GM12872 (cell line): ENCODE data around the gene FREY1.

ENCODE experiments used
- TF ChIP-seq, protein P1 (sequence below): IDR thresholded peaks from 3 replicates; pipeline ENCODE4 v1.5.1; 2011; ENCODE audit warnings: low read depth, mild to moderate bottlenecking, low read length, moderate library complexity; ENCODE audit not compliant: insufficient read depth

FREY1 gene

DNA sequence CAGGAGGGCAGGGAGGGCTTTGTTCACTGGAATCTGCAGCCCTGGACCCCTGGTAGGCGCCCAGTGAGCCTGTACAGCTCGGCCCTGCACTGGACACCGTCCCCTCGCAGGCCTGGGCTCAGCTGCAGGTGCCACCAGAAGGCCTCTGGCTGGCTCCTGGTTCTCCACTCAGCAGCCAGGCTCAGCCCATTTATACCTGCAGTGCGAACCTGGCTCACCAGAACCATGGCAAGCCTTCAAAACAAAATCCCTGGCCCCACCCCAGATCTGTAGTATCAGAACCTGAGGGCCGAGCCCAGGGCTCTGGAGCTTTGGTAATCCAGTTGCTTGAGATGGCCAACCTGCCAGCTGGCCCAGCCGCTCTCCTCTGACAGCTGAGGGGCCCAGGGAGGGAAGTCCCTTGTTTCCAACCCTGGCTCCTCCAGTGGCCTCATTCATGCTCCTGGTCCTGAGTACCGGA is 870 bp upstream of the FREY1 start:
- TF ChIP-seq, protein P1, sequence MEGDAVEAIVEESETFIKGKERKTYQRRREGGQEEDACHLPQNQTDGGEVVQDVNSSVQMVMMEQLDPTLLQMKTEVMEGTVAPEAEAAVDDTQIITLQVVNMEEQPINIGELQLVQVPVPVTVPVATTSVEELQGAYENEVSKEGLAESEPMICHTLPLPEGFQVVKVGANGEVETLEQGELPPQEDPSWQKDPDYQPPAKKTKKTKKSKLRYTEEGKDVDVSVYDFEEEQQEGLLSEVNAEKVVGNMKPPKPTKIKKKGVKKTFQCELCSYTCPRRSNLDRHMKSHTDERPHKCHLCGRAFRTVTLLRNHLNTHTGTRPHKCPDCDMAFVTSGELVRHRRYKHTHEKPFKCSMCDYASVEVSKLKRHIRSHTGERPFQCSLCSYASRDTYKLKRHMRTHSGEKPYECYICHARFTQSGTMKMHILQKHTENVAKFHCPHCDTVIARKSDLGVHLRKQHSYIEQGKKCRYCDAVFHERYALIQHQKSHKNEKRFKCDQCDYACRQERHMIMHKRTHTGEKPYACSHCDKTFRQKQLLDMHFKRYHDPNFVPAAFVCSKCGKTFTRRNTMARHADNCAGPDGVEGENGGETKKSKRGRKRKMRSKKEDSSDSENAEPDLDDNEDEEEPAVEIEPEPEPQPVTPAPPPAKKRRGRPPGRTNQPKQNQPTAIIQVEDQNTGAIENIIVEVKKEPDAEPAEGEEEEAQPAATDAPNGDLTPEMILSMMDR, result no peak

DNA sequence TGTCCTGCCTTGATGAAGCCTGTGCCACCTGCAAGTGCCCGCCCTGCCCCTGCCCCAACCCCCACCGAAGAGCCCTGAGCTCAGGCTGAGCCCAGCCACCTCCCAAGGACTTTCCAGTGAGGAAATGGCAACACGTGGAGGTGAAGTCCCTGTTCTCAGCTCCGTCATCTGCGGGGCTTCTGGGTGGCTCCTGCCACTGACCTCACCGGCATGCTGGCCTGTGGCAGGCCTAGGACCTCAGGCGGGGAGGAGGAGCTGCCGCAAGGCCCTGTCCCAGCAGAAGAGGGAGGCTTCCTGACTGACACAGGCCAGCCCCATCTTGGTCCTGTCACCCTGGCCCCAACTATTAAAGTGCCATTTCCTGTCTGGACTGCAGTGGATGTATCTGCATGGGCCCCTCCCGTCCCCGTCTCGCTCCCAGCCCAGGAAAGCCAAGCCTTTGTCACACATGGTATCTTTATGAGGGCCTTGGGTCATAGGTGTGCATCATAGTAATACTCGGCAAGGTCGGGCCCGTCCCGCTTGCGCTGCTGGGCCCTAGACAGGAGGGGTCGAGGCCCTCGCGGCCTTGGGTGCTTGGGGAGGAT is 882 bp downstream of the FREY1 start:
- TF ChIP-seq, protein P1, result no peak

DNA sequence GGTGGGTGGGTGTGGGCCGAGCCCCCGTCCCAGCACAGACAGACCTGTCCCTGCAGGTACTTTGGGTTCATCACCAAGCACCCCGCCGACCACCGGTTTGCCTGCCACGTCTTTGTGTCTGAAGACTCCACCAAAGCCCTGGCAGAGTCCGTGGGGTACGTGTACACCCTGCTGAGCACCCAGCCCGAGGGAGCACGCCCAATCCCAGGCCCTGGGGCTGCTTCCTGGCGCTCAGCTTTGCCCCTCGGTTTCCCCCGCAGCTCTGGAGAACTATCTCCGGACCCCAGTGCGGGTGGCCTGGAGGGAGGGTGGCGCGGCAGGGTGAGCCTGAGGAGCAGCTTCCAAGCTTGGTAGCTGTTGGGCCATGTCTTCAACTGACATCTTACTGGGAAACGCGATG is 2.0 kb downstream of the FREY1 start:
- TF ChIP-seq, protein P1, result no peak

DNA sequence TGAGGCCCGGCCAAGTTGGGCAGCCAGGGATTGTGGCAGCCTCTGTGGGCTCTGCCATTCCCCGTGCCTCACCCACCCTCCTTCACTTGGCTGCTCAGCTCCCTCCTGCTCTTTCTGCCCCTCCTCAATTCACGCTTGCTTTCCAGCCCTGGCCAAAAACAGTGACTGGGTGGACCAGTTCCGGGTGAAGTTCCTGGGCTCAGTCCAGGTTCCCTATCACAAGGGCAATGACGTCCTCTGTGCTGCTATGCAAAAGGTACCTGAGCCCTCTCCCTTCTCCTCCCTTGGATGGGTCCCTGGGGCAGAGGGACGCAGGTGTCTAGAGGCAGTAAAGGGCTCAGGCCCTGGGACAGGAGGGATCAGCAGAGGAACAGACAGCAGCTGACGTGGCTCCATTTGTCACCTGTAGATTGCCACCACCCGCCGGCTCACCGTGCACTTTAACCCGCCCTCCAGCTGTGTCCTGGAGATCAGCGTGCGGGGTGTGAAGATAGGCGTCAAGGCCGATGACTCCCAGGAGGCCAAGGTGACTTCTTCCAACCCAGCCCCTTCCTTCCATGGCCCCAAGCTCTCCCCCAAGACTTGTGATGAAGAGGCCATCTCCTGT is 2.7 kb downstream of the FREY1 start:
- TF ChIP-seq, protein P1, result no peak

DNA sequence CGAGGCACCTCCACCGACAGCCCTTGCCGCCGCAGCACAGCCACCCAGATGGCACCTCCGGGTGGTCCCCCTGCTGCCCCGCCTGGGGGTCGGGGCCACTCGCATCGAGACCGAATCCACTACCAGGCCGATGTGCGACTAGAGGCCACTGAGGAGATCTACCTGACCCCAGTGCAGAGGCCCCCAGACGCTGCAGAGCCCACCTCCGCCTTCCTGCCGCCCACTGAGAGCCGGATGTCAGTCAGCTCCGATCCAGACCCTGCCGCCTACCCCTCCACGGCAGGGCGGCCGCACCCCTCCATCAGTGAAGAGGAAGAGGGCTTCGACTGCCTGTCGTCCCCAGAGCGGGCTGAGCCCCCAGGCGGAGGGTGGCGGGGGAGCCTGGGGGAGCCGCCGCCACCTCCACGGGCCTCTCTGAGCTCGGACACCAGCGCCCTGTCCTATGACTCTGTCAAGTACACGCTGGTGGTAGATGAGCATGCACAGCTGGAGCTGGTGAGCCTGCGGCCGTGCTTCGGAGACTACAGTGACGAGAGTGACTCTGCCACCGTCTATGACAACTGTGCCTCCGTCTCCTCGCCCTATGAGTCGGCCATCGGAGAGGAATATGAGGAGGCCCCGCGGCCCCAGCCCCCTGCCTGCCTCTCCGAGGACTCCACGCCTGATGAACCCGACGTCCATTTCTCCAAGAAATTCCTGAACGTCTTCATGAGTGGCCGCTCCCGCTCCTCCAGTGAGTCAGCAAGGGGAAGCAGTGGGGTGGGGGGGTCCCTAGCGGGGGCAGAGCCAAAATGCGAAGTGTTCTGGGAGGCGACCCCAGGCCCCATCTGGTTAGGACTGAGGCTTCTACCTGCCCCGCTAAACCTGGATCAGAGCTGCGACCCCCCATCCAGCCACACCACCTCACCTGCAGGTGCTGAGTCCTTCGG is 4.4 kb downstream of the FREY1 start:
- TF ChIP-seq, protein P1, result no peak

DNA sequence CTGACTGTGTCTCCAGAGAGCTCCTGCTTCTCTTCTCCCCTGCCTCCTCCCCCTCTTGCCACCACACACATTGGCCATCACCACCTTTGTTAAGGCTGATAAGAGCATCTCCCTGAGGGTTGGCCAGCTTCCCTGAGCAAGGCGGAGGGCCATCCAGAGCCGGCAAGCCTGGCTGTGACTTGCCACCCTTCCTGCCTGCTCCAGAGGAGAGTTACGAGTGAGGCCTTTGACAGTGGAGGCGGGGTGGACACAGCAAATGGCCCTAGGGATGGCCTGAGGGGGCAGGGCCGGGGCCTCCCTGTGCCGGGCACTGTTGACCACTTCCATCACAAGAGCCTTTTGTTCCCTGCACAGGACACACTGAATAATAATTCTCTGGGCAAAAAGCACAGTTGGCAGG is 5.4 kb downstream of the FREY1 start:
- TF ChIP-seq, protein P1, result no peak

DNA sequence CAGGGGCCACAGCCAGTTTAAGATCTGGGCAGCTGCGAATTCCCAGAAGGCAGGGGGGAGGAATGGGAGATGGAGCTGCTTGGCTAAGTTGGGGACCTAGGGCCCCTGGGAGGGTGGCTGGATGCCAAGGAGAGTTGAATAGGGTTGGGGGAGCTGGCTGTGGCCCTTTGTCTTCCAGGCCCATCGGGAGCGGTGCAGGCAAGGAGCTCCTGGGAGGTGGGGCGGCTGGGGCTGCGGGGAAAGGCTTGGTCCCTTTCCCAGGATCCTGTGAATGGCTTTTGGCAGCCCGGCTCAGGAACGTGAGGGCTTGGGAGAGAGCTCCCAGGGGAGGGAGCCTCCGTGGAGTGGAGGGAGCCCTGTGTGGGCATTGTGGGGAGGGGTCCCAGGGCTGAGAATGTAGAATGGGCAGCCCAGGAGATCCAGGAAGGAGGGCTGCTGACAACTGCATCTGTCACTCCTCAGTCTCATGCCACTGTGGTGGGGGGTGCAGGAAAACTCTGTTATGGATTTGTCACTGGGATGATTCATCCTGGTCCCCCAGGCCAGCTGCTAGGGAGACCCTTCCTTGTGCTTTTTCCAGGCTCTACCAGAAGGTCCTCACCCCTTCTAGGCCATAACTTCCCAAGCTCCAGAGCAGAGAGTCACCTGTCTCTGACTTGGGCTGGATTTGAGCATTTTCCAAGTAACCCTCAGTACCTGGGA is 6.0 kb downstream of the FREY1 start:
- TF ChIP-seq, protein P1, result no peak
